Measurements from ENCODE around the gene NDUFAF4. TPM values are rescaled to one million over a fixed set of nuclear protein-coding genes. Genes with fewer than 3 reads are reported as not detected.
A peak's percentile ranks its signal among the peaks of the same experiment; 100 is the strongest.

The NDUFAF4 gene
- total and polyA plus RNA-seq, 2 of the 13 experiments (the other 11 are each of a cell fraction or from before 2014, with no cell fraction given) = 41.3 to 59.7 TPM

DNA sequence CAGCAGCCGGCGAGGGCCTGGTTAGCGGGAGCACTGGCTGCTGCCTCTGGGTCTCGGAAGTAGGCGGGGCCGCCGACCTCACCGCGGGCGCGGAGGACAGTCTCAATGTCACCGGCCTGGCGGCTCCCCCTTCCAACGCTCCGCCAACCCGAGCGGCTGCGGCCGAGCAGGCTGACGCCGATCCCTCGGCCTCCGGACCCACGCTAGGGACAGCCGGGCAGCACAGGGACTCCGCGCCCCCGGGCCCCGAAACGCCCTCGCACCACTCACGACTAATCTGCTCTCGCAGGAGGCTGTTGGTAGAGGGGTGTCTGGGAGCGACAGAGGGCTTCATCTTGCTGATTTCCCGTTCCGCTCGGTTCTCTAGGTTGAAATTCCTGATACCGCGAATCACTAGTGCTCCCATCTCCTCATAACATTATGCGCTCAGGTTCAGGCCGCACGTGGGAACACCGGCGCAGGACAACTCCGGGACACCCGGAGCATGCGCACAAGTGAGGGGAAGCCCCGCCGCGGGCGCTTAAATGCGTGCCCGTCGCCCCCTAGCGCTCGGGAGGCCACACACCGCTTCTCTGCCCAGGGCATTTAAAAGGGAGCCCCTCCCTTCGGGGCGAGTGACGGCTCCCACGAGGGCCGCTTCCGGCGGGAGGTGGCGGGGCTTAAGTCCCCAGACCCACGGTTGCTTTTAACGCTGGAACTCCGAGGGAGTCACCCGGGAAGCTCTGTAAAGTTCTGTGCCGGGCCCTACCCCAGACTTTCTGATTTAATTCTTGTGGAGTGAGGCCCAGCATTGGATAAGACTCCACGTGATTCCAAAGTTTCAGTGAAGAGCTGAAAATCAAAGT is at the start of gene NDUFAF4 (continued):
- TF ChIP-seq, protein P1, sequence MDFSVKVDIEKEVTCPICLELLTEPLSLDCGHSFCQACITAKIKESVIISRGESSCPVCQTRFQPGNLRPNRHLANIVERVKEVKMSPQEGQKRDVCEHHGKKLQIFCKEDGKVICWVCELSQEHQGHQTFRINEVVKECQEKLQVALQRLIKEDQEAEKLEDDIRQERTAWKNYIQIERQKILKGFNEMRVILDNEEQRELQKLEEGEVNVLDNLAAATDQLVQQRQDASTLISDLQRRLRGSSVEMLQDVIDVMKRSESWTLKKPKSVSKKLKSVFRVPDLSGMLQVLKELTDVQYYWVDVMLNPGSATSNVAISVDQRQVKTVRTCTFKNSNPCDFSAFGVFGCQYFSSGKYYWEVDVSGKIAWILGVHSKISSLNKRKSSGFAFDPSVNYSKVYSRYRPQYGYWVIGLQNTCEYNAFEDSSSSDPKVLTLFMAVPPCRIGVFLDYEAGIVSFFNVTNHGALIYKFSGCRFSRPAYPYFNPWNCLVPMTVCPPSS (IDR thresholded peaks at IDR 0.05) = no peak
- TF ChIP-seq RBAK (CRISPR knock-in tag; IDR thresholded peaks at IDR 0.05) (no peak), HHEX (CRISPR knock-in tag; IDR thresholded peaks at IDR 0.05) (no peak), HMG20B (CRISPR knock-in tag; conservative IDR thresholded peaks at IDR 0.05) (peak; percentile 49; the same call in 1 of the 2 replicates), NFE2L1 (CRISPR knock-in tag; IDR thresholded peaks at IDR 0.05; ENCODE audit: borderline replicate concordance) (no peak), MTA3 (CRISPR knock-in tag; IDR thresholded peaks at IDR 0.05) (no peak), HOXA9 (CRISPR knock-in tag; IDR thresholded peaks at IDR 0.05; ENCODE audit: borderline replicate concordance) (no peak), ZNF564 (CRISPR knock-in tag; IDR thresholded peaks at IDR 0.05) (peak; percentile 93), MED1 (CRISPR knock-in tag; IDR thresholded peaks at IDR 0.05) (peak; percentile 45; the same call in 1 of the 2 replicates), ZNF33A (CRISPR knock-in tag; IDR thresholded peaks at IDR 0.05; ENCODE audit: borderline replicate concordance) (peak; percentile 55; the same call in 1 of the 2 replicates), ZNF282 (IDR thresholded peaks at IDR 0.05; ENCODE audit: partially characterized antibody) (no peak), KDM5B (CRISPR knock-in tag; IDR thresholded peaks at IDR 0.05; ENCODE audit: borderline replicate concordance) (peak; percentile 62; the same call in 1 of the 2 replicates), NFIC (IDR thresholded peaks at IDR 0.05; ENCODE audit: low read length) (peak; percentile 54; the same call in 1 of the 2 replicates), DMAP1 (CRISPR knock-in tag; IDR thresholded peaks at IDR 0.05) (peak; percentile 79), TOE1 (CRISPR knock-in tag; IDR thresholded peaks at IDR 0.05) (peak; percentile 38; the same call in 1 of the 2 replicates), ZNF501 (CRISPR knock-in tag; IDR thresholded peaks at IDR 0.05) (peak; percentile 92), ZNF780A (CRISPR knock-in tag; IDR thresholded peaks at IDR 0.05) (no peak), SMC3 (IDR thresholded peaks at IDR 0.05; ENCODE audit: low read length) (no peak), SSRP1 (CRISPR knock-in tag; IDR thresholded peaks at IDR 0.05) (no peak), SP140L (CRISPR knock-in tag; IDR thresholded peaks at IDR 0.05; ENCODE audit: borderline replicate concordance) (no peak; the same call in 1 of the 2 replicates)
- TF ChIP-seq, protein P2, sequence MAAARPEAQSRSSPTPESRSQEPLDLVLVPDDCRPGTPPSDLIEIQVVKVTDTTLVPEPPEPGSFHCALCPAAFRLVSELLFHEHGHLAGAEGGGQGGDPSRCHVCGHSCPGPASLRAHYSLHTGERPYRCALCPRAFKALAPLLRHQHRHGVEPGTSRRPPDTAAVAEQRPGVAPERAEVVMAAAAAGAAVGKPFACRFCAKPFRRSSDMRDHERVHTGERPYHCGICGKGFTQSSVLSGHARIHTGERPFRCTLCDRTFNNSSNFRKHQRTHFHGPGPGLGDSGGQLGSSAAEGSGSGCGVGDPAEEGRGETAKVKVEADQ (CRISPR knock-in tag; IDR thresholded peaks at IDR 0.05; ENCODE audit: borderline replicate concordance) = 0 out of 2 replicates have a peak, but pooled peaks have one; percentile 44
- TF ChIP-seq, protein P3, sequence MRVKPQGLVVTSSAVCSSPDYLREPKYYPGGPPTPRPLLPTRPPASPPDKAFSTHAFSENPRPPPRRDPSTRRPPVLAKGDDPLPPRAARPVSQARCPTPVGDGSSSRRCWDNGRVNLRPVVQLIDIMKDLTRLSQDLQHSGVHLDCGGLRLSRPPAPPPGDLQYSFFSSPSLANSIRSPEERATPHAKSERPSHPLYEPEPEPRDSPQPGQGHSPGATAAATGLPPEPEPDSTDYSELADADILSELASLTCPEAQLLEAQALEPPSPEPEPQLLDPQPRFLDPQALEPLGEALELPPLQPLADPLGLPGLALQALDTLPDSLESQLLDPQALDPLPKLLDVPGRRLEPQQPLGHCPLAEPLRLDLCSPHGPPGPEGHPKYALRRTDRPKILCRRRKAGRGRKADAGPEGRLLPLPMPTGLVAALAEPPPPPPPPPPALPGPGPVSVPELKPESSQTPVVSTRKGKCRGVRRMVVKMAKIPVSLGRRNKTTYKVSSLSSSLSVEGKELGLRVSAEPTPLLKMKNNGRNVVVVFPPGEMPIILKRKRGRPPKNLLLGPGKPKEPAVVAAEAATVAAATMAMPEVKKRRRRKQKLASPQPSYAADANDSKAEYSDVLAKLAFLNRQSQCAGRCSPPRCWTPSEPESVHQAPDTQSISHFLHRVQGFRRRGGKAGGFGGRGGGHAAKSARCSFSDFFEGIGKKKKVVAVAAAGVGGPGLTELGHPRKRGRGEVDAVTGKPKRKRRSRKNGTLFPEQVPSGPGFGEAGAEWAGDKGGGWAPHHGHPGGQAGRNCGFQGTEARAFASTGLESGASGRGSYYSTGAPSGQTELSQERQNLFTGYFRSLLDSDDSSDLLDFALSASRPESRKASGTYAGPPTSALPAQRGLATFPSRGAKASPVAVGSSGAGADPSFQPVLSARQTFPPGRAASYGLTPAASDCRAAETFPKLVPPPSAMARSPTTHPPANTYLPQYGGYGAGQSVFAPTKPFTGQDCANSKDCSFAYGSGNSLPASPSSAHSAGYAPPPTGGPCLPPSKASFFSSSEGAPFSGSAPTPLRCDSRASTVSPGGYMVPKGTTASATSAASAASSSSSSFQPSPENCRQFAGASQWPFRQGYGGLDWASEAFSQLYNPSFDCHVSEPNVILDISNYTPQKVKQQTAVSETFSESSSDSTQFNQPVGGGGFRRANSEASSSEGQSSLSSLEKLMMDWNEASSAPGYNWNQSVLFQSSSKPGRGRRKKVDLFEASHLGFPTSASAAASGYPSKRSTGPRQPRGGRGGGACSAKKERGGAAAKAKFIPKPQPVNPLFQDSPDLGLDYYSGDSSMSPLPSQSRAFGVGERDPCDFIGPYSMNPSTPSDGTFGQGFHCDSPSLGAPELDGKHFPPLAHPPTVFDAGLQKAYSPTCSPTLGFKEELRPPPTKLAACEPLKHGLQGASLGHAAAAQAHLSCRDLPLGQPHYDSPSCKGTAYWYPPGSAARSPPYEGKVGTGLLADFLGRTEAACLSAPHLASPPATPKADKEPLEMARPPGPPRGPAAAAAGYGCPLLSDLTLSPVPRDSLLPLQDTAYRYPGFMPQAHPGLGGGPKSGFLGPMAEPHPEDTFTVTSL (CRISPR knock-in tag; IDR thresholded peaks at IDR 0.05; ENCODE audit: borderline replicate concordance) = peak; percentile 83; the same call in 1 of the 2 replicates
- TF ChIP-seq, protein P4, sequence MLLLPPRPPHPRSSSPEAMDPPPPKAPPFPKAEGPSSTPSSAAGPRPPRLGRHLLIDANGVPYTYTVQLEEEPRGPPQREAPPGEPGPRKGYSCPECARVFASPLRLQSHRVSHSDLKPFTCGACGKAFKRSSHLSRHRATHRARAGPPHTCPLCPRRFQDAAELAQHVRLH (CRISPR knock-in tag; IDR thresholded peaks at IDR 0.05; ENCODE audit: borderline replicate concordance, low read depth) = peak; percentile 77; the same call in 1 of the 2 replicates

Data from HepG2 (cell line).